Measurements from ENCODE around the gene SLC1A3.

The SLC1A3 gene

GRCh38 chr5:36600917-36601527, 5.4 kb upstream of the SLC1A3 start:
- no peak for DNase-seq

GRCh38 chr5:36602704-36603321, 3.6 kb upstream of the SLC1A3 start:
- DNase-seq: no peak

GRCh38 chr5:36605241-36605640, 1.2 kb upstream of the SLC1A3 start:
- no peak for DNase-seq

- DNase-seq: no peak
These were observed 374 bp upstream of the SLC1A3 start for GRCh38 chr5:36606036-36606427.

GRCh38 chr5:36607114-36607571, 737 bp downstream of the SLC1A3 start:
- no peak for DNase-seq

- DNase-seq: no peak
These were observed 1.7 kb downstream of the SLC1A3 start for GRCh38 chr5:36607838-36608783.

GRCh38 chr5:36610621-36611020, 4.2 kb downstream of the SLC1A3 start:
- DNase-seq: no peak

GRCh38 chr5:36611520-36612274, 5.3 kb downstream of the SLC1A3 start:
- no peak for DNase-seq

GRCh38 chr5:36613241-36613640, 6.8 kb downstream of the SLC1A3 start:
- no peak for DNase-seq

- DNase-seq: no peak
These were observed 7.6 kb downstream of the SLC1A3 start for GRCh38 chr5:36613771-36614656.

GRCh38 chr5:36614657-36615308, 8.4 kb downstream of the SLC1A3 start:
- DNase-seq: no peak

- DNase-seq: no peak
These were observed 12.7 kb downstream of the SLC1A3 start for GRCh38 chr5:36619012-36619635.

GRCh38 chr5:36621985-36622384, 15.6 kb downstream of the SLC1A3 start:
- no peak for DNase-seq

GRCh38 chr5:36623832-36624231, 17.4 kb downstream of the SLC1A3 start:
- no peak for DNase-seq

- no peak for DNase-seq
These were observed 17.9 kb downstream of the SLC1A3 start for GRCh38 chr5:36624277-36624676.

GRCh38 chr5:36628695-36629094, 22.3 kb downstream of the SLC1A3 start:
- no peak for DNase-seq

- no peak for DNase-seq
These were observed 23.3 kb downstream of the SLC1A3 start for GRCh38 chr5:36629729-36630128.

GRCh38 chr5:36630201-36631145, 24.1 kb downstream of the SLC1A3 start:
- DNase-seq: no peak

GRCh38 chr5:36631154-36631553, 24.7 kb downstream of the SLC1A3 start:
- no peak for DNase-seq
